ENCODE measurements around the gene CNBP. TPM values are rescaled to one million over a fixed set of nuclear protein-coding genes. Genes with fewer than 3 reads are reported as not detected.

Gene CNBP
- total and polyA plus RNA-seq, 9 of the 15 experiments (the other 6 are each of a cell fraction or from before 2014, with no cell fraction given): 284 to 717 (median 412) TPM

DNA sequence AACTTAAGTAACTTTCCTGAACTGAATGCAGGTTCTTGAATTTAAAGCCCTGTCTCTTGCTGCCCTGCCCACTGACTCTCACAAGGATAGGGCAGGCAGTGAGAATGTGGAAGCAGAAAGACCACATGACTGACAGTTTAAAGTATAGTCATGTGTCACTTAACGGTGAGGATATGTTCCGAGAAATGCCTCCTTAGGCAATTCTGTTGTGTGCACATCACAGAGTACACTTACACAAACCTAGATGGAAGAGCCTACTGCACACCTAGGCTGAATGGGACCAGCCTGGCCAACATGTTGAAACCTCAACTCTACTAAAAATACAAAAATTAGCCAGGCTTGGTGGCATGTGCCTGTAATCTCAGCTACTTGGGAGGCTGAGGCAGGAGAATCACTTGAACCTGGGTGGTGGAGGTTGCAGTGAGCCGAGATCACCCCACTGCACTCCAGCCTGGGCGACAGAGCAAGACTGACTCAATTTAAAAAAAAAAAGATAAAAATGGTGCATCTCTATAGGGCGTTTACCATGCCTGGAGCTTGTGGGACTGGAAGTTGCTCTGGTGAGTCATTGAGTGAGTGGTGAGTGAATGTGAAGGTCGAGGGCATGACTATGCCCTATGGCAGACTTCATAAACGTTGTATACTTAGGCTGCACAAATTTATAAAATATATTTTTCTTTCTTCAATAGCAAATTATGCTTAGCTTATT lies 46.8 kb upstream of the CNBP start (continued):
- TF ChIP-seq CHAMP1 (IDR thresholded peaks at IDR 0.05) (peak; percentile 21; the same call in 1 of the 2 replicates), NR2F6 (CRISPR knock-in tag; IDR thresholded peaks at IDR 0.05) (no peak), ZNF239 (CRISPR knock-in tag; IDR thresholded peaks at IDR 0.05) (no peak), SMARCA4 (IDR thresholded peaks at IDR 0.05) (peak; percentile 70; the same call in 1 of the 2 replicates), NBN (IDR thresholded peaks at IDR 0.05; ENCODE audit: low read depth) (0 out of 2 replicates have a peak, but pooled peaks have one; percentile 37), SOX6 (IDR thresholded peaks at IDR 0.05) (0 out of 2 replicates have a peak, but pooled peaks have one; percentile 15), PKNOX1 (IDR thresholded peaks at IDR 0.05) (peak; percentile 86), HCFC1 (IDR thresholded peaks at IDR 0.05; ENCODE audit: low read depth, low read length) (no peak), RAD21 (CRISPR knock-in tag; conservative IDR thresholded peaks at IDR 0.05 in 1 of 2, IDR thresholded peaks at IDR 0.05 in 1 of 2) (no peak), ZNF175 (CRISPR knock-in tag; IDR thresholded peaks at IDR 0.05; ENCODE audit: low read depth) (peak; percentile 49; the same call in 1 of the 2 replicates), SMAD1 (IDR thresholded peaks at IDR 0.05; ENCODE audit: low read depth, low read length, partially characterized antibody) (no peak), IRF9 (tag; IDR thresholded peaks at IDR 0.05) (no peak), SMAD4 (CRISPR knock-in tag; conservative IDR thresholded peaks at IDR 0.05) (peak; percentile 52), POLR3A (IDR thresholded peaks at IDR 0.05; ENCODE audit: borderline replicate concordance, extremely low read depth, insufficient read depth, insufficient read length) (no peak), L3MBTL2 (IDR thresholded peaks at IDR 0.05) (no peak; the same call in none of the 2 replicates), DPF2 (IDR thresholded peaks at IDR 0.05) (peak; percentile 80), ZSCAN29 (IDR thresholded peaks at IDR 0.05) (no peak), JUN (IDR thresholded peaks at IDR 0.05; ENCODE audit: borderline replicate concordance, low read depth, low read length) (peak; percentile 68; the same call in 1 of the 2 replicates), JUN (CRISPR knock-in tag; IDR thresholded peaks at IDR 0.05; ENCODE audit: borderline replicate concordance) (no peak), KDM1A (IDR thresholded peaks at IDR 0.05) (peak in 1 of 2 experiments; percentile 27; a peak in 2 of 4 replicates)
- TF ChIP-seq, protein P1, sequence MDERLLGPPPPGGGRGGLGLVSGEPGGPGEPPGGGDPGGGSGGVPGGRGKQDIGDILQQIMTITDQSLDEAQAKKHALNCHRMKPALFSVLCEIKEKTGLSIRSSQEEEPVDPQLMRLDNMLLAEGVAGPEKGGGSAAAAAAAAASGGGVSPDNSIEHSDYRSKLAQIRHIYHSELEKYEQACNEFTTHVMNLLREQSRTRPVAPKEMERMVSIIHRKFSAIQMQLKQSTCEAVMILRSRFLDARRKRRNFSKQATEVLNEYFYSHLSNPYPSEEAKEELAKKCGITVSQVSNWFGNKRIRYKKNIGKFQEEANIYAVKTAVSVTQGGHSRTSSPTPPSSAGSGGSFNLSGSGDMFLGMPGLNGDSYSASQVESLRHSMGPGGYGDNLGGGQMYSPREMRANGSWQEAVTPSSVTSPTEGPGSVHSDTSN (CRISPR knock-in tag; IDR thresholded peaks at IDR 0.05; ENCODE audit: low read depth): no peak
- TF ChIP-seq, protein P1 (tag; conservative IDR thresholded peaks at IDR 0.05; ENCODE audit: low read depth): peak; percentile 37; the same call in 1 of the 2 replicates

Data from K562 (cell line).